ENCODE results near the gene EPB41L5.

Gene EPB41L5

DNA sequence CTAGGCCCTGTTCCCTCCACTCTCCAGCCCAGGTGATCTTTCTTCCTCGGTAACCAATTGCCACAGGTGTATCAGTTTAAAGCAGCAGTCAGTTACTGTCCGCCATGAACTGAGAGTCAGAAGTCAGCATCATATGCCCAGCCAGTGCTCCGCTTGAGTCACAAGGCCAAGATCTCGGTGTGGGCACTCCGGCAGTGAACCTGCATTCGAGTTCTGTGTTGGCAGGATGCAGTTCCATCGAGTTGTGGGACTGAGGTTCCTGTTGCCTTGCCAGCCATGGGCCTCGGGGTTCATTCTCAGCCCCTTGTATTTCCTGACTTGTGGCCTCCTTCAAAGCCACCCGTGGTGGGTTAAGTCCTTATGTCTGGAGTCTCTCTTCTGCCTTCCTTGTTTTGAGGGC, 213.4 kb downstream of the EPB41L5 start:
- DNase-seq, result no peak

DNA sequence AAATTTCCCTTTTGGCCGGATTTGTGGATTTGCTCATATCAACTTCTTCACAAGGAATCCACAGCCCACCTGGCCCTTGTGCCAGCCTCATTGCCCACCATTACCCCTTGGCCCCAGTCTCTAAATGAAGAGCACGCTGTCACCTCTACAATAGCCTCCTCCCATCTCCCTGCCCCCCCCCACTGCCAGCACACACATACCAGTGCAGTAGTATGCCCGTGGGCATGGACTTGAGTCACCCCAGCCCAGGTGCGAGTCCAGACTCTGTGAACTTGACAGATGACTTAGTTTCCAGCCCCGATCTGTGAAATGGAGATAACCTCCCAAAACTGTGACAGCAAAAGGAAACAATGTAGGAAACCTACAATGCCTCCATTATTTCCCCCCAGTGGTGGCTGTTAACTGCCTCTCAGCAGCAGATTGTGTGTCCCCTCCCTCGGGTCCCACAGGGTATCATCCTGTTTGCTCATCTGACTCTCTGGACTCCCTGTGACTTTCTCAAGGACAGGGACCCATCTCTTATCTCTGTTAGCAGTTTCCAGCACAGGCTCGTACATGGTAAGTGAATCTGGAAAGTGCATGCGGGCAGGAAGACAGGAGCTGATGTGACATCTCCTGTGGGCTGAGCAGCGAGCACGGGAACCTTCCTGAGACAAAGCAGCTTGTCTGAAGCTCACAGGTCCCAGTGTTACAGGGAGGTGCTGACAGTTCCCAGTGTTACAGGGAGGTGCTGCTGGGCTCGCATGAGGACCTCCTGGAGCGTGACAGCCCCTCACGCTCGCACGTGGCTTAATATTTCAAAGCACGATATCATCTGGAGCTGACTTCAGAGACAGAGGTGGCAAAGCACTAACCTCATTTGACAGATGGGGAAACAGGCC, 214.5 kb downstream of the EPB41L5 start:
- no peak for DNase-seq

DNA sequence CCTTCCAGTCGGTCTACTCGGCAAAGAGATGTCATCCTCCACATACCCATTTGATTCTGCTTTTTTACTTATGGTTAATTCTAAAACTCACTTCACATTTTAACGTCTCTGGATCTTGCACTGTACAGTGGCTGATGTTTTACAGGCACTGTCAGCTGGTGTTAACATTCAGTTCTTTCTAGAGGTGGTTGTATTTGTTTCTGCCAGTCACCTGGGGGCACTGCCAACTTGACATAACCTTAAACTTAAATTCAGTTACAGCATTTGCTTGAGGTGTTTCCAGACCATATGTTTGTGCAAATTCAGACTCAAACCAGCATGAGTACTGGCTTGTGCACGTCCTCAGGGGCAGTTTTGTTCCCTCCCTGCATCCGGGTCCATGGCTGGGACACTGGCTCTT, 215.6 kb downstream of the EPB41L5 start:
- no peak for DNase-seq

Measured in NCI-H446 (cell line).